Measurements from ENCODE around the gene DNASE2B.

Gene DNASE2B

GRCh38 chr1:84366786-84367185, 31.5 kb upstream of the DNASE2B start:
- H3K27ac ChIP-seq, result no peak overlapping the region
- TF ChIP-seq, protein P1, sequence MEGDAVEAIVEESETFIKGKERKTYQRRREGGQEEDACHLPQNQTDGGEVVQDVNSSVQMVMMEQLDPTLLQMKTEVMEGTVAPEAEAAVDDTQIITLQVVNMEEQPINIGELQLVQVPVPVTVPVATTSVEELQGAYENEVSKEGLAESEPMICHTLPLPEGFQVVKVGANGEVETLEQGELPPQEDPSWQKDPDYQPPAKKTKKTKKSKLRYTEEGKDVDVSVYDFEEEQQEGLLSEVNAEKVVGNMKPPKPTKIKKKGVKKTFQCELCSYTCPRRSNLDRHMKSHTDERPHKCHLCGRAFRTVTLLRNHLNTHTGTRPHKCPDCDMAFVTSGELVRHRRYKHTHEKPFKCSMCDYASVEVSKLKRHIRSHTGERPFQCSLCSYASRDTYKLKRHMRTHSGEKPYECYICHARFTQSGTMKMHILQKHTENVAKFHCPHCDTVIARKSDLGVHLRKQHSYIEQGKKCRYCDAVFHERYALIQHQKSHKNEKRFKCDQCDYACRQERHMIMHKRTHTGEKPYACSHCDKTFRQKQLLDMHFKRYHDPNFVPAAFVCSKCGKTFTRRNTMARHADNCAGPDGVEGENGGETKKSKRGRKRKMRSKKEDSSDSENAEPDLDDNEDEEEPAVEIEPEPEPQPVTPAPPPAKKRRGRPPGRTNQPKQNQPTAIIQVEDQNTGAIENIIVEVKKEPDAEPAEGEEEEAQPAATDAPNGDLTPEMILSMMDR (conservative IDR thresholded peaks at IDR 0.05), result no peak

DNA sequence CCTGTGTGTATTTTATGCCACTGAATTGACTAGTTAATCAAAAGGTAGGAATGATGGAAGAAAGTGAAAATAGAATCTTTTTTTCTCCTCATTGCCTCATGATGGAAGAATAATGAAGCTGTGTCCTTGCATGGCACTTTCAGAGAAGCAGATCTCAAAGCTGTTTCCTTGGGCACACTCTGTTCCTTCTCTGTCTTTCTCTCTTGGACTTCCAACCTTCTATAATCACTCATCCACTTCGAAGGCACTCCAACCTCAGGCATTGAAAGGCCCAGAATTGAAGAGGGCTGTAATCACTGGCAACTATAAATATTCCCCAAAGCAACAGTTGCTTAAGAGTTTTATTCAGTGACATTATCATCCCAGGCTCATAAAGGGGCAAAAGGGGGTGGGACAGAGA, 31.1 kb upstream of the DNASE2B start:
- TF ChIP-seq, protein P1 (conservative IDR thresholded peaks at IDR 0.05), result no peak
- H3K27ac ChIP-seq, result no peak overlapping the region

DNA sequence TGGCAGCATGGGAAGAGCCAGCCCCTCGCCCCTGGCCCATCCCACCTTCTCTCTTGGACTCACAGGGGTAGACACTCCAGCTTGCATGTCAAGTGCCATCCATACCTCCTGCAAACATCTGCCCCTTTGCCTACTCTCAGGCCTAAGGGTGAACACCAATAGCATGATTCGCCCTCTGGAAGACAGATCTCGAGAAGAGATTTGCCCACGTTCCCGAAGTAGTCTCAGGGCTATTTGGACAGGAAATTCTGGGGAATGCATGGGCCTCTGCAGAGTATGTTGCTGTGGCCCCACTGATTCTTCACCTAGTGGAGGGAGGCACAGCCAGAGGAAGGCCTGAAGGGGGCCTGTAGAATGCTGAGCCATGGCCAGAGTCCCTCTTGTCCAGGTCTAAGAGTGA, 29.8 kb upstream of the DNASE2B start:
- no peak overlapping the region for H3K27ac ChIP-seq
- TF ChIP-seq, protein P1 (conservative IDR thresholded peaks at IDR 0.05), result no peak

DNA sequence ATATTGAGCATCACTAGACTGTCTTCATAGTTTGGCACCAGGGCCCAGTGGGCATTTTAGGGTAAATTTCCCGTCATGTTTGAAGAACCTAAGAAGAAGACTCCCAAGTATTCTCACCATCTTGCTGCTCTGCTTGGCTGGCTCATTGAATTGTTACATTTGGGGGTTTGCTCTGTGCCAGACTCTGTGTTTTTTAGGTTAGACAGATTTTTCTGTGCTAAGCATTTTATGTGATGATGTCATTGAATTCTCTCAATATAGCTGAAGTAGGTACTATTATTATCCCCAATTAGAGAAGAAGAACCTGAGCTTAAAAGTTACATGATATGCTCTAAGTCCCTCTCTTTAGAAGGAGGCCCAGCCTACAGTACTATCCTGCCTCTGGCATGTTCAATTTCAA, 28.0 kb upstream of the DNASE2B start:
- TF ChIP-seq, protein P1 (conservative IDR thresholded peaks at IDR 0.05), result no peak
- no peak overlapping the region for H3K27ac ChIP-seq

GRCh38 chr1:84370831-84371394, 27.4 kb upstream of the DNASE2B start:
- no peak overlapping the region for H3K27ac ChIP-seq
- TF ChIP-seq, protein P1 (conservative IDR thresholded peaks at IDR 0.05), result no peak

DNA sequence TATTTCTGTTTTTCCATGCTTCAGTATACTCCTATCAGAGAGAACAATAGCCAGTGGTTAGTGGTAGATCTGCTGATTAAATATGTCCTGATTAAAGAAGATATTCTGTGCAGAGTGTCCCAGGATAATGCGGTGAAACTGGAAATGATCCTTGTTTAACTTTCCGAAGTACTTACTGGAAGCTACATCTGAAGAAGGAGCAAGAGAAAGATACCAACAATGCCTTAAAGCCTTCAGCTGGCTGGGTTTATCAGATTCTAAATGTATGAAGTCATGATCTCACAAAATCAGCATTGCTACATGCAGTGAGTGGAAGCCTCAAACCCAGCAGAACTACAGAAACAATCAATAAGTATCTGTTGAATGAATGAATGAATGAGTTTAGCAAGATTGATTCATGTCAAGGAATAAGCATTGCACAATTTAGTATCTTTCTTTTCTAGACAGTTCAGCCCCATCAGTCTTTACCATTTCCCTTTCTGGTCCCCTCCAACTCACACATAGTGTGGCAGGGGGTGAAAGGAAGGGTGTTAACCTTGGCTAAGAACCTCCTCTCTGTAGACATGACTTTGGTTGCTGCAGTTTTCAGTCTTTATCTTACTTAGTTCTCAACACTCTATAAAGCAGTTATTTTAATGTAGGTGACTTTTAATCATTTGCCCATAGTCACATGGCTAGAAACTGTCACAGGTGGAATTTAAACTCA, 24.7 kb upstream of the DNASE2B start:
- H3K27ac ChIP-seq, result no peak overlapping the region
- TF ChIP-seq, protein P1 (conservative IDR thresholded peaks at IDR 0.05), result no peak

GRCh38 chr1:84374991-84375696, 23.1 kb upstream of the DNASE2B start:
- no peak overlapping the region for H3K27ac ChIP-seq
- TF ChIP-seq, protein P1 (conservative IDR thresholded peaks at IDR 0.05), result no peak

Measured in VCaP (cell line).